SK-N-SH treated with all-trans-retinoic acid at 6 μM for 48 hours (cell line): ENCODE results near the gene RPN1.
A peak's percentile ranks its signal among the peaks of the same experiment; 100 is the strongest.

Experiments
- ATAC-seq: fragments of 200-7000 bp; cut with Tn5 transposase; 3 replicates; pipeline ENCODE4 v1.9.1; 2020; ENCODE audit warnings: mild to moderate bottlenecking, moderate library complexity
- ARNTL ChIP-seq: fragments of 450-650 bp; formaldehyde crosslinking; IDR thresholded peaks from 2 replicates; pipeline ENCODE4 v1.5.0; 2020; ENCODE audit warnings: low read depth, mild to moderate bottlenecking, moderate library complexity, borderline replicate concordance
- BACH2 ChIP-seq: fragments of 250-450 bp; sonication (Bioruptor Pico); IDR thresholded peaks from 2 replicates; pipeline ENCODE4 v1.9.0; 2021; ENCODE audit warnings: mild to moderate bottlenecking, borderline replicate concordance
- CSDC2 ChIP-seq: fragments of 250-450 bp; sonication (Bioruptor Pico); IDR thresholded peaks from 2 replicates; pipeline ENCODE4 v1.5.0; 2020; ENCODE audit warnings: mild to moderate bottlenecking, moderate library complexity
- ESRRG ChIP-seq: fragments of 250-450 bp; sonication (Bioruptor Pico); IDR thresholded peaks from 2 replicates; pipeline ENCODE4 v1.6.1; 2021; ENCODE audit warnings: mild to moderate bottlenecking
- GLIS3 ChIP-seq: fragments of 250-450 bp; sonication (Bioruptor Pico); IDR thresholded peaks from 2 replicates; pipeline ENCODE4 v1.5.0; 2020; ENCODE audit warnings: mild to moderate bottlenecking, moderate library complexity
- ISL1 ChIP-seq: fragments of 250-450 bp; sonication (Bioruptor Pico); IDR thresholded peaks from 2 replicates; pipeline ENCODE4 v2.1.2; 2022; ENCODE audit warnings: mild to moderate bottlenecking, moderate library complexity
- OSR1 ChIP-seq: fragments of 250-450 bp; sonication (Bioruptor Pico); IDR thresholded peaks from 2 replicates; pipeline ENCODE4 v1.8.0; 2022; ENCODE audit warnings: moderate library complexity, mild to moderate bottlenecking, inconsistent platforms
- PPARA ChIP-seq: fragments of 250-450 bp; sonication (Bioruptor Pico); IDR thresholded peaks from 2 replicates; pipeline ENCODE4 v1.5.0; 2020; ENCODE audit warnings: mild to moderate bottlenecking, borderline replicate concordance
- RARB ChIP-seq: fragments of 250-450 bp; sonication (Bioruptor Pico); IDR thresholded peaks from 2 replicates; pipeline ENCODE4 v1.8.0; 2021; ENCODE audit warnings: mild to moderate bottlenecking, moderate library complexity
- SNAI2 ChIP-seq: fragments of 250-450 bp; sonication (Bioruptor Pico); IDR thresholded peaks from 2 replicates; pipeline ENCODE4 v1.5.0; 2020; ENCODE audit warnings: mild to moderate bottlenecking, moderate library complexity
- TCF4 ChIP-seq: fragments of 250-450 bp; sonication (Bioruptor Pico); IDR thresholded peaks from 2 replicates; pipeline ENCODE4 v1.8.0; 2021; ENCODE audit warnings: mild to moderate bottlenecking, moderate library complexity, borderline replicate concordance
- ZC3H10 ChIP-seq: fragments of 250-450 bp; sonication (Bioruptor Pico); IDR thresholded peaks from 2 replicates; pipeline ENCODE4 v1.5.1; 2021; ENCODE audit warnings: mild to moderate bottlenecking, moderate library complexity
- ZFP3 ChIP-seq: fragments of 250-450 bp; sonication (Bioruptor Pico); IDR thresholded peaks from 2 replicates; pipeline ENCODE4 v1.5.0; 2020; ENCODE audit warnings: mild to moderate bottlenecking, moderate library complexity
- ZFP30 ChIP-seq: fragments of 450-650 bp; formaldehyde crosslinking; IDR thresholded peaks from 2 replicates; pipeline ENCODE4 v1.5.0; 2022; ENCODE audit warnings: mild to moderate bottlenecking, moderate library complexity
- ZNF565 ChIP-seq: fragments of 450-650 bp; formaldehyde crosslinking; conservative IDR thresholded peaks from 2 replicates; pipeline ENCODE4 v1.5.0; 2020; ENCODE audit warnings: low read depth, mild to moderate bottlenecking, moderate library complexity
- ZNF70 ChIP-seq: fragments of 450-650 bp; formaldehyde crosslinking; IDR thresholded peaks from 2 replicates; pipeline ENCODE4 v1.5.0; 2020; ENCODE audit warnings: mild to moderate bottlenecking, moderate library complexity
- ZNF8 ChIP-seq: fragments of 450-650 bp; formaldehyde crosslinking; IDR thresholded peaks from 2 replicates; pipeline ENCODE4 v1.5.0; 2020; ENCODE audit warnings: mild to moderate bottlenecking, moderate library complexity
- TF ChIP-seq, protein P1 (sequence below): fragments of 250-450 bp; sonication (Bioruptor Pico); IDR thresholded peaks from 2 replicates; pipeline ENCODE4 v1.5.0; 2020; ENCODE audit warnings: mild to moderate bottlenecking, moderate library complexity
- TF ChIP-seq, protein P2 (sequence below): fragments of 250-450 bp; sonication (Bioruptor Pico); IDR thresholded peaks from 2 replicates; pipeline ENCODE4 v1.8.0; 2020; ENCODE audit warnings: mild to moderate bottlenecking, moderate library complexity, borderline replicate concordance
- TF ChIP-seq, protein P3 (sequence below): fragments of 250-450 bp; sonication (Bioruptor Pico); IDR thresholded peaks from 2 replicates; pipeline ENCODE4 v1.5.1; 2020; ENCODE audit warnings: low read depth, mild to moderate bottlenecking, moderate library complexity
- TF ChIP-seq, protein P4 (sequence below): fragments of 250-450 bp; sonication (Bioruptor Pico); IDR thresholded peaks from 2 replicates; pipeline ENCODE4 v1.8.0; 2021; ENCODE audit warnings: low read depth, mild to moderate bottlenecking, moderate library complexity, borderline replicate concordance
- TF ChIP-seq, protein P5 (sequence below): fragments of 250-450 bp; sonication (Bioruptor Pico); IDR thresholded peaks from 2 replicates; pipeline ENCODE4 v1.5.1; 2021; ENCODE audit warnings: mild to moderate bottlenecking, moderate library complexity

RPN1 gene

DNA sequence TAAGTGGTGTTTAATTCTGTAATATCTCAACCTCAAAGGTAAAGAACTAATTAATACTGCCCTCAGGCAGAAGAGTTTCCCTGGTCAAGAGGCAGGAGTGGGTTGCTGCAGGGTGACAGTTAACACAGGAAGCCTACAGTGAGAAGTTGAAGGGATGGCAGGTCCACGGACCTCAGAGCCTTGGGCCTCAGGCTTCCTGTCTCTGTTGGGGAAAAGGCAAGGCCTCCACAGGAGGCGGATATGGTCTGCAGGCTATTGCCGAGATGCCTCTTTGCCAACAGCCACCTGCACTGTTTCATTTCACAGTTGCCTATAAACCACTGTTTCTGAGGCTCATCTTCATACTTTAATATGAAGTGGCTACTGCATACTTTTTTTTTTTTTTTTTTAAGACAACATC, 33.3 kb upstream of the RPN1 start (continued):
- TF ChIP-seq, protein P1, sequence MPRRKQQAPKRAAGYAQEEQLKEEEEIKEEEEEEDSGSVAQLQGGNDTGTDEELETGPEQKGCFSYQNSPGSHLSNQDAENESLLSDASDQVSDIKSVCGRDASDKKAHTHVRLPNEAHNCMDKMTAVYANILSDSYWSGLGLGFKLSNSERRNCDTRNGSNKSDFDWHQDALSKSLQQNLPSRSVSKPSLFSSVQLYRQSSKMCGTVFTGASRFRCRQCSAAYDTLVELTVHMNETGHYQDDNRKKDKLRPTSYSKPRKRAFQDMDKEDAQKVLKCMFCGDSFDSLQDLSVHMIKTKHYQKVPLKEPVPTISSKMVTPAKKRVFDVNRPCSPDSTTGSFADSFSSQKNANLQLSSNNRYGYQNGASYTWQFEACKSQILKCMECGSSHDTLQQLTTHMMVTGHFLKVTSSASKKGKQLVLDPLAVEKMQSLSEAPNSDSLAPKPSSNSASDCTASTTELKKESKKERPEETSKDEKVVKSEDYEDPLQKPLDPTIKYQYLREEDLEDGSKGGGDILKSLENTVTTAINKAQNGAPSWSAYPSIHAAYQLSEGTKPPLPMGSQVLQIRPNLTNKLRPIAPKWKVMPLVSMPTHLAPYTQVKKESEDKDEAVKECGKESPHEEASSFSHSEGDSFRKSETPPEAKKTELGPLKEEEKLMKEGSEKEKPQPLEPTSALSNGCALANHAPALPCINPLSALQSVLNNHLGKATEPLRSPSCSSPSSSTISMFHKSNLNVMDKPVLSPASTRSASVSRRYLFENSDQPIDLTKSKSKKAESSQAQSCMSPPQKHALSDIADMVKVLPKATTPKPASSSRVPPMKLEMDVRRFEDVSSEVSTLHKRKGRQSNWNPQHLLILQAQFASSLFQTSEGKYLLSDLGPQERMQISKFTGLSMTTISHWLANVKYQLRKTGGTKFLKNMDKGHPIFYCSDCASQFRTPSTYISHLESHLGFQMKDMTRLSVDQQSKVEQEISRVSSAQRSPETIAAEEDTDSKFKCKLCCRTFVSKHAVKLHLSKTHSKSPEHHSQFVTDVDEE (CRISPR knock-in tag), result no peak

DNA sequence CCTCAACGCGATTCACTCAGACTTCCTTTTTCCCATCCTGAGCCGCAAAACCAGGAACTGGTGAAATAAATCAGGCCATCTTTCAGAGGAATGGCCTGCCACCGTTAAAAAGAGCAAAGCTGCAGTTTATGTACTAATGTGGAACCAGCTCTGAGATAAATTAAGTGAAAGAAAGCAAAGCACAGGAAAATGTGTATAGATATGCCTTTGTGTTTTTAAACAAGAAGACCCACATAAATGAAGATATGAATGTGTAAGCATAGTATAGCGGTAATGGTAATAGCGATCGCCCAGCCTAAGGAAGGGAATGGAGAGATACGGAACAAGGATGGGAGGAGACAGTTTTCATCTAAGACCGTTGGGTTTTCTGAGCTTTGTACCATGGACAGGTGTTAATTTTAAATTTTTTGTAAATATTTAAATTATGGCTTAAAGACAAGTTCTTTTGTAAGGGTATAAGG, 30.8 kb upstream of the RPN1 start:
- no peak; the same call in 2 of the 3 replicates for ATAC-seq
- TF ChIP-seq RARB (CRISPR knock-in tag) (no peak), ZNF565 (CRISPR knock-in tag) (no peak), BACH2 (CRISPR knock-in tag) (no peak), OSR1 (CRISPR knock-in tag) (no peak), ISL1 (no peak)
- TF ChIP-seq, protein P2, sequence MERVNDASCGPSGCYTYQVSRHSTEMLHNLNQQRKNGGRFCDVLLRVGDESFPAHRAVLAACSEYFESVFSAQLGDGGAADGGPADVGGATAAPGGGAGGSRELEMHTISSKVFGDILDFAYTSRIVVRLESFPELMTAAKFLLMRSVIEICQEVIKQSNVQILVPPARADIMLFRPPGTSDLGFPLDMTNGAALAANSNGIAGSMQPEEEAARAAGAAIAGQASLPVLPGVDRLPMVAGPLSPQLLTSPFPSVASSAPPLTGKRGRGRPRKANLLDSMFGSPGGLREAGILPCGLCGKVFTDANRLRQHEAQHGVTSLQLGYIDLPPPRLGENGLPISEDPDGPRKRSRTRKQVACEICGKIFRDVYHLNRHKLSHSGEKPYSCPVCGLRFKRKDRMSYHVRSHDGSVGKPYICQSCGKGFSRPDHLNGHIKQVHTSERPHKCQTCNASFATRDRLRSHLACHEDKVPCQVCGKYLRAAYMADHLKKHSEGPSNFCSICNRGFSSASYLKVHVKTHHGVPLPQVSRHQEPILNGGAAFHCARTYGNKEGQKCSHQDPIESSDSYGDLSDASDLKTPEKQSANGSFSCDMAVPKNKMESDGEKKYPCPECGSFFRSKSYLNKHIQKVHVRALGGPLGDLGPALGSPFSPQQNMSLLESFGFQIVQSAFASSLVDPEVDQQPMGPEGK (CRISPR knock-in tag), result no peak

DNA sequence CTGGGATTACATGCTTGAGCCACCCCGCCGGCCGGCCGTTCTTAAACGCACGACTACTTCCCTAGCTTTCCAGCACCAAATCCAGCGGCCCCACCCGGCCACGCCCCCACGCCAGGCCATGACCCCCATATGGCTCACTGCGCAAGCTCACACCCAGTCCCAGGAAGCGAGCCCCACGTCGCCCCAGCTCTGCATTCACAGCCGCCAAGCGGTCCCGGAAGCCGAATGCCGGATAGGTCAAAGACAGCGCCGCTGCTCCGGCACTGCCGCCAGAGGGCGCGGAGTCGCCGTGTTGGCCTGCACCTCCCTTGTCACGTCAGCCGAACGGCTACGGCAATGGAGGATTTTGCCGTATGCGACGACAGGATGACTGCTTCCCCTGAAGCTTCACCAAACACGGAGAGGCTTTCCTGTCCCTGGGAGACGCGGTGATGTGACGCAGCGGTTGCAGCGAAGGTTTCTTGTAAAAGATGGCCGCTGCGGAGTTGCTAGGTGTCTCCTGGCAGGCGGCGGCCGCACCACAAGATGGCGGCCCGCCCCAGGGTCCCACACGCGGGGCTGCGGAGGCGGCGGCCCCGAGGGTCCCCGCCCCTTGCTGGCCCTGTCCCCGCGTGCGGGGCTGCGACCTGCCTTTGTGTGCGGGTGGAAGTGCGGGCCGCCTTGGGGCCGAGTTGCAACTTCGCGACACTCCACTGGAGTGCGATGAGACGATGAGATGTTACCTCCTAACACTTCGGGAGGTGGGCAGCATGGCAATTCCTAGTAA, 30.2 kb upstream of the RPN1 start:
- TF ChIP-seq ISL1, result no peak
- 0 out of 2 replicates have a peak, but pooled peaks have one; percentile 31 for TF ChIP-seq SNAI2 (CRISPR knock-in tag)
- TF ChIP-seq CSDC2 (CRISPR knock-in tag), result 0 out of 2 replicates have a peak, but pooled peaks have one; percentile 72
- TF ChIP-seq ZNF70 (CRISPR knock-in tag), result peak; percentile 5; the same call in 1 of the 2 replicates
- peak; percentile 59; the same call in 1 of the 2 replicates for TF ChIP-seq ZFP3 (CRISPR knock-in tag)
- ATAC-seq, result peak; percentile 99

DNA sequence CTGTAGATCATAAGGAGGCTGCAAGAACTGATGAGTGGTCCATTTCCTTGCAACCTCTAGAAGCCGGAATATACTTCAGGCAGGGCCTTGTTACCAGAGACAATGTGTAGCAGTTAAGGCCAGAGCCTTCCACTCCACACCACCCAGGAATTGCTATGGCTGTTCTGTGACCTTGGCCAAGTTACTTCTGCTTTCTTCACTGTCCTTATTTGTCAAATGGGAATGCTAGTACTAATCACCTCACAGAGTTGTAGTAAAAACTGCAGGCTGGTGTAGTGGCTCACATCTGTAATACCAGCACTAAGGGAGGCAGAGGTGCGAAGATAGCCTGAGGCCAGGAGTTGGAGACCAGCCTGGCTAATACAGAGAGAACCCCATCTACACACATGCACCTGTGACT, 28.7 kb upstream of the RPN1 start:
- no peak for ATAC-seq
- TF ChIP-seq, protein P3, sequence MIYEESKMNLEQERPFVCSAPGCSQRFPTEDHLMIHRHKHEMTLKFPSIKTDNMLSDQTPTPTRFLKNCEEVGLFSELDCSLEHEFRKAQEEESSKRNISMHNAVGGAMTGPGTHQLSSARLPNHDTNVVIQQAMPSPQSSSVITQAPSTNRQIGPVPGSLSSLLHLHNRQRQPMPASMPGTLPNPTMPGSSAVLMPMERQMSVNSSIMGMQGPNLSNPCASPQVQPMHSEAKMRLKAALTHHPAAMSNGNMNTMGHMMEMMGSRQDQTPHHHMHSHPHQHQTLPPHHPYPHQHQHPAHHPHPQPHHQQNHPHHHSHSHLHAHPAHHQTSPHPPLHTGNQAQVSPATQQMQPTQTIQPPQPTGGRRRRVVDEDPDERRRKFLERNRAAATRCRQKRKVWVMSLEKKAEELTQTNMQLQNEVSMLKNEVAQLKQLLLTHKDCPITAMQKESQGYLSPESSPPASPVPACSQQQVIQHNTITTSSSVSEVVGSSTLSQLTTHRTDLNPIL, result no peak
- TF ChIP-seq, protein P2 (CRISPR knock-in tag), result no peak
- no peak for TF ChIP-seq ZFP30 (CRISPR knock-in tag)
- no peak for TF ChIP-seq ISL1
- TF ChIP-seq, protein P4, sequence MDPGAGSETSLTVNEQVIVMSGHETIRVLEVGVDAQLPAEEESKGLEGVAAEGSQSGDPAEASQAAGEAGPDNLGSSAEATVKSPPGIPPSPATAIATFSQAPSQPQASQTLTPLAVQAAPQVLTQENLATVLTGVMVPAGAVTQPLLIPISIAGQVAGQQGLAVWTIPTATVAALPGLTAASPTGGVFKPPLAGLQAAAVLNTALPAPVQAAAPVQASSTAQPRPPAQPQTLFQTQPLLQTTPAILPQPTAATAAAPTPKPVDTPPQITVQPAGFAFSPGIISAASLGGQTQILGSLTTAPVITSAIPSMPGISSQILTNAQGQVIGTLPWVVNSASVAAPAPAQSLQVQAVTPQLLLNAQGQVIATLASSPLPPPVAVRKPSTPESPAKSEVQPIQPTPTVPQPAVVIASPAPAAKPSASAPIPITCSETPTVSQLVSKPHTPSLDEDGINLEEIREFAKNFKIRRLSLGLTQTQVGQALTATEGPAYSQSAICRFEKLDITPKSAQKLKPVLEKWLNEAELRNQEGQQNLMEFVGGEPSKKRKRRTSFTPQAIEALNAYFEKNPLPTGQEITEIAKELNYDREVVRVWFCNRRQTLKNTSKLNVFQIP (CRISPR knock-in tag), result no peak
- TF ChIP-seq RARB (CRISPR knock-in tag), result no peak
- TF ChIP-seq GLIS3 (CRISPR knock-in tag), result no peak
- TF ChIP-seq PPARA (CRISPR knock-in tag), result no peak
- TF ChIP-seq, protein P1 (CRISPR knock-in tag), result no peak
- TF ChIP-seq ZNF8 (CRISPR knock-in tag), result no peak
- TF ChIP-seq ZNF565 (CRISPR knock-in tag), result no peak
- TF ChIP-seq ESRRG (CRISPR knock-in tag), result no peak
- no peak for TF ChIP-seq ARNTL (CRISPR knock-in tag)
- no peak for TF ChIP-seq SNAI2 (CRISPR knock-in tag)
- no peak for TF ChIP-seq ZC3H10 (CRISPR knock-in tag)
- TF ChIP-seq, protein P5, sequence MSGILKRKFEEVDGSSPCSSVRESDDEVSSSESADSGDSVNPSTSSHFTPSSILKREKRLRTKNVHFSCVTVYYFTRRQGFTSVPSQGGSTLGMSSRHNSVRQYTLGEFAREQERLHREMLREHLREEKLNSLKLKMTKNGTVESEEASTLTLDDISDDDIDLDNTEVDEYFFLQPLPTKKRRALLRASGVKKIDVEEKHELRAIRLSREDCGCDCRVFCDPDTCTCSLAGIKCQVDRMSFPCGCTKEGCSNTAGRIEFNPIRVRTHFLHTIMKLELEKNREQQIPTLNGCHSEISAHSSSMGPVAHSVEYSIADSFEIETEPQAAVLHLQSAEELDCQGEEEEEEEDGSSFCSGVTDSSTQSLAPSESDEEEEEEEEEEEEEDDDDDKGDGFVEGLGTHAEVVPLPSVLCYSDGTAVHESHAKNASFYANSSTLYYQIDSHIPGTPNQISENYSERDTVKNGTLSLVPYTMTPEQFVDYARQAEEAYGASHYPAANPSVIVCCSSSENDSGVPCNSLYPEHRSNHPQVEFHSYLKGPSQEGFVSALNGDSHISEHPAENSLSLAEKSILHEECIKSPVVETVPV (CRISPR knock-in tag), result no peak
- no peak for TF ChIP-seq TCF4 (CRISPR knock-in tag)
